H9 (cell line): ENCODE measurements around the gene ECSCR. TPM values are rescaled to one million over a fixed set of nuclear protein-coding genes. Genes with fewer than 3 reads are reported as not detected.

Experiments
- DNase-seq: peaks from one replicate; pipeline ENCODE4 v3.0.0-alpha.2; 2017
- H2AFZ ChIP-seq: one replicate; pipeline ENCODE4 v1.6.1; 2013; ENCODE audit warnings: mild to moderate bottlenecking, low read length, control low read depth, moderate library complexity
- H2AK5ac ChIP-seq: 2 replicates; pipeline ENCODE4 v1.6.1; 2013; ENCODE audit warnings: low read length, control low read depth, mixed read lengths; ENCODE audit not compliant: insufficient read length
- H2BK120ac ChIP-seq: one replicate; pipeline ENCODE4 v1.6.1; 2013; ENCODE audit warnings: low read depth, mild to moderate bottlenecking, low read length, control low read depth, inconsistent platforms; ENCODE audit not compliant: poor library complexity, severe bottlenecking
- H2BK12ac ChIP-seq: 2 replicates; pipeline ENCODE4 v1.6.1; 2013; ENCODE audit warnings: low read length, control low read depth, mixed read lengths, low read depth; ENCODE audit not compliant: insufficient read length
- H2BK15ac ChIP-seq: 2 replicates; pipeline ENCODE4 v1.6.1; 2013; ENCODE audit warnings: low read depth, low read length, control low read depth
- H2BK20ac ChIP-seq: one replicate; pipeline ENCODE4 v1.6.1; 2013; ENCODE audit warnings: low read depth, mild to moderate bottlenecking, low read length, control low read depth, inconsistent platforms; ENCODE audit not compliant: poor library complexity, severe bottlenecking
- H2BK5ac ChIP-seq: 2 replicates; pipeline ENCODE4 v1.6.1; 2013; ENCODE audit warnings: low read length, control low read depth, mixed read lengths; ENCODE audit not compliant: insufficient read length
- H3K14ac ChIP-seq: 2 replicates; pipeline ENCODE4 v1.6.1; 2013; ENCODE audit warnings: low read length, control low read depth; ENCODE audit not compliant: insufficient read depth
- H3K18ac ChIP-seq: 2 replicates; pipeline ENCODE4 v1.6.1; 2013; ENCODE audit warnings: low read depth, mild to moderate bottlenecking, mixed read lengths, low read length, control low read depth; ENCODE audit not compliant: insufficient read length
- H3K23ac ChIP-seq: 2 replicates; pipeline ENCODE4 v1.6.1; 2013; ENCODE audit warnings: low read length, control low read depth, mixed read lengths, low read depth; ENCODE audit not compliant: insufficient read length
- H3K23me2 ChIP-seq: 2 replicates; pipeline ENCODE4 v1.6.1; 2013; ENCODE audit warnings: low read depth, mild to moderate bottlenecking, mixed read lengths, low read length, control low read depth; ENCODE audit not compliant: insufficient read length, poor library complexity, severe bottlenecking
- H3K27ac ChIP-seq: 2 replicates; pipeline ENCODE4 v1.5.1; 2013; ENCODE audit warnings: low read length, control low read depth, mixed read lengths, low read depth; ENCODE audit not compliant: insufficient read length
- H3K27me3 ChIP-seq: 2 replicates; pipeline ENCODE4 v1.6.1; 2013; ENCODE audit warnings: low read length, control low read depth, inconsistent platforms; ENCODE audit not compliant: insufficient read depth
- H3K4ac ChIP-seq: 2 replicates; pipeline ENCODE4 v1.6.1; 2013; ENCODE audit warnings: low read depth, mild to moderate bottlenecking, control low read depth, inconsistent platforms, low read length, moderate library complexity
- H3K4me1 ChIP-seq: 2 replicates; pipeline ENCODE4 v1.6.1; 2013; ENCODE audit warnings: low read length, control low read depth, inconsistent platforms; ENCODE audit not compliant: insufficient read depth
- H3K4me2 ChIP-seq: 2 replicates; pipeline ENCODE4 v1.6.1; 2013; ENCODE audit warnings: low read length, control low read depth, mixed read lengths; ENCODE audit not compliant: insufficient read length, insufficient read depth
- H3K56ac ChIP-seq: 2 replicates; pipeline ENCODE4 v1.6.1; 2013; ENCODE audit warnings: low read depth, mild to moderate bottlenecking, mixed read lengths, low read length, control low read depth; ENCODE audit not compliant: insufficient read length
- H3K79me1 ChIP-seq: 2 replicates; pipeline ENCODE4 v1.6.1; 2013; ENCODE audit warnings: low read depth, mild to moderate bottlenecking, moderate library complexity, low read length, control low read depth, inconsistent platforms; ENCODE audit not compliant: insufficient read depth, poor library complexity, severe bottlenecking
- H3K79me2 ChIP-seq: 2 replicates; pipeline ENCODE4 v1.6.1; 2013; ENCODE audit warnings: low read length, control low read depth, inconsistent platforms; ENCODE audit not compliant: insufficient read depth
- H3K9ac ChIP-seq: 2 replicates; pipeline ENCODE4 v1.6.1; 2013; ENCODE audit warnings: low read length, control low read depth, mixed read lengths; ENCODE audit not compliant: insufficient read length; ENCODE audit errors: extremely low read depth
- H3K9me3 ChIP-seq: one replicate; pipeline ENCODE4 v1.6.1; 2013; ENCODE audit warnings: low read depth, low read length, inconsistent platforms; ENCODE audit not compliant: control insufficient read depth
- H3T11ph ChIP-seq: one replicate; pipeline ENCODE4 v1.6.1; 2013; ENCODE audit warnings: mild to moderate bottlenecking, low read length, control low read depth, inconsistent platforms
- H4K20me1 ChIP-seq: one replicate; pipeline ENCODE4 v1.6.1; 2013; ENCODE audit not compliant: control insufficient read depth, insufficient read length, insufficient read depth
- H4K5ac ChIP-seq: 2 replicates; pipeline ENCODE4 v1.6.1; 2013; ENCODE audit warnings: low read depth, mild to moderate bottlenecking, mixed read lengths, low read length, control low read depth; ENCODE audit not compliant: insufficient read length
- H4K8ac ChIP-seq: replicated peaks from 2 replicates; pipeline ENCODE4 v1.6.1; 2013; ENCODE audit warnings: low read length, control low read depth, mixed read lengths, low read depth; ENCODE audit not compliant: insufficient read length
- H4K91ac ChIP-seq: 2 replicates; pipeline ENCODE4 v1.6.1; 2013; ENCODE audit warnings: low read depth, mild to moderate bottlenecking, moderate library complexity, mixed read lengths, low read length, control low read depth; ENCODE audit not compliant: insufficient read length
- H3K27ac Mint-ChIP-seq, 3 experiments: 2 replicates in 2 of 3; 3 replicates in 1 of 3; pipeline ENCODE4 v1.8.0; 2020 to 2021; ENCODE audit warnings: mixed read lengths in 3 of 3, mild to moderate bottlenecking in 1 of 3, moderate library complexity in 1 of 3
- H3K27me3 Mint-ChIP-seq: 2 replicates; pipeline ENCODE4 v1.8.0; 2021; ENCODE audit warnings: low read depth, mild to moderate bottlenecking, moderate library complexity, mixed read lengths
- H3K36me3 Mint-ChIP-seq, 3 experiments: 2 replicates in 2 of 3; 3 replicates in 1 of 3; pipeline ENCODE4 v1.8.0; 2020 to 2021; ENCODE audit warnings: low read depth in 3 of 3, mixed read lengths in 3 of 3; ENCODE audit not compliant: insufficient read depth in 1 of 3
- H3K4me1 Mint-ChIP-seq, 2 experiments: 2 replicates each; pipeline ENCODE4 v1.8.0; 2020; ENCODE audit warnings: mixed read lengths in 2 of 2
- H3K4me3 Mint-ChIP-seq, 2 experiments: 2 replicates in 1 of 2; 3 replicates in 1 of 2; pipeline ENCODE4 v1.8.0; 2020 to 2021; ENCODE audit warnings: mild to moderate bottlenecking in 2 of 2, mixed read lengths in 2 of 2, moderate library complexity in 1 of 2
- H3K9me3 Mint-ChIP-seq, 2 experiments: 2 replicates in 1 of 2; 3 replicates in 1 of 2; pipeline ENCODE4 v1.8.0; 2020; ENCODE audit warnings: mild to moderate bottlenecking in 2 of 2, mixed read lengths in 2 of 2, moderate library complexity in 1 of 2
- WGBS: extraction: QIAGEN DNeasy Blood & Tissue Kit; methylation state at CpG from one replicate; pipeline ENCODE4 v1.1.7; 2013; ENCODE audit warnings: missing lambda C conversion rate, low lambda C conversion rate, mixed read lengths; ENCODE audit not compliant: insufficient read length; ENCODE audit errors: extremely low coverage; 5-methylcytosine and 5-hydroxymethylcytosine counted together
- total RNA-seq: library from RNA; stranded (reverse); gene quantifications from 2 replicates; pipeline ENCODE4 v1.2.1, GENCODE V29; 2021
- TF ChIP-seq, protein P1 (sequence below): fragments of 200-600 bp; sonication (generic); conservative IDR thresholded peaks from 3 replicates; pipeline ENCODE4 v1.8.0; 2021; ENCODE audit warnings: antibody characterized with exemption, mild to moderate bottlenecking

The ECSCR gene
- total RNA-seq, 1 experiment from 2014 or later, result 1.6 TPM

GRCh38 chr5:139456776-139457175, 5.8 kb downstream of the ECSCR start:
- no peak overlapping the region for H3K14ac ChIP-seq
- H3K27ac ChIP-seq, result no peak overlapping the region
- no peak overlapping the region for H3T11ph ChIP-seq
- H3K18ac ChIP-seq, result no peak overlapping the region
- no peak overlapping the region for H3K4me3 Mint-ChIP-seq
- no peak overlapping the region for H3K23ac ChIP-seq
- H4K5ac ChIP-seq, result no peak overlapping the region
- no peaks in the 10 kb centered on the region for H3K27me3 ChIP-seq
- no peak overlapping the region for H2BK15ac ChIP-seq
- no peaks in the 10 kb centered on the region for H3K23me2 ChIP-seq
- no peak overlapping the region for H2BK12ac ChIP-seq
- TF ChIP-seq, protein P1, sequence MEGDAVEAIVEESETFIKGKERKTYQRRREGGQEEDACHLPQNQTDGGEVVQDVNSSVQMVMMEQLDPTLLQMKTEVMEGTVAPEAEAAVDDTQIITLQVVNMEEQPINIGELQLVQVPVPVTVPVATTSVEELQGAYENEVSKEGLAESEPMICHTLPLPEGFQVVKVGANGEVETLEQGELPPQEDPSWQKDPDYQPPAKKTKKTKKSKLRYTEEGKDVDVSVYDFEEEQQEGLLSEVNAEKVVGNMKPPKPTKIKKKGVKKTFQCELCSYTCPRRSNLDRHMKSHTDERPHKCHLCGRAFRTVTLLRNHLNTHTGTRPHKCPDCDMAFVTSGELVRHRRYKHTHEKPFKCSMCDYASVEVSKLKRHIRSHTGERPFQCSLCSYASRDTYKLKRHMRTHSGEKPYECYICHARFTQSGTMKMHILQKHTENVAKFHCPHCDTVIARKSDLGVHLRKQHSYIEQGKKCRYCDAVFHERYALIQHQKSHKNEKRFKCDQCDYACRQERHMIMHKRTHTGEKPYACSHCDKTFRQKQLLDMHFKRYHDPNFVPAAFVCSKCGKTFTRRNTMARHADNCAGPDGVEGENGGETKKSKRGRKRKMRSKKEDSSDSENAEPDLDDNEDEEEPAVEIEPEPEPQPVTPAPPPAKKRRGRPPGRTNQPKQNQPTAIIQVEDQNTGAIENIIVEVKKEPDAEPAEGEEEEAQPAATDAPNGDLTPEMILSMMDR, result no peak
- H3K56ac ChIP-seq, result no peak overlapping the region
- no peak overlapping the region for H3K4me2 ChIP-seq
- no peak overlapping the region for H2BK120ac ChIP-seq
- H3K79me2 ChIP-seq, result no peaks in the 10 kb centered on the region
- H4K8ac ChIP-seq, result no peak overlapping the region
- no peak for DNase-seq
- no peak overlapping the region for H3K4ac ChIP-seq
- H2BK5ac ChIP-seq, result no peak overlapping the region
- H3K9me3 ChIP-seq, result no peaks in the 10 kb centered on the region
- H3K4me1 ChIP-seq, result peaks cover 9% of the 10 kb centered on the region; the same call in 1 of the 2 replicates
- no peaks in the 10 kb centered on the region for H3K36me3 Mint-ChIP-seq
- no peak overlapping the region for H3K27ac Mint-ChIP-seq
- no peak overlapping the region for H4K91ac ChIP-seq
- H3K27me3 Mint-ChIP-seq, result no peaks in the 10 kb centered on the region; the same call in 1 of the 2 replicates
- no peak overlapping the region for H3K9ac ChIP-seq
- no peak overlapping the region for H2AFZ ChIP-seq
- H3K79me1 ChIP-seq, result no peaks in the 10 kb centered on the region
- H2BK20ac ChIP-seq, result no peak overlapping the region
- no CpG with 5 or more reads among the region's 12 CpGs for WGBS
- H3K9me3 Mint-ChIP-seq, result no peaks in the 10 kb centered on the region; a peak in 1 of 5 replicates
- H2AK5ac ChIP-seq, result no peak overlapping the region
- no peaks in the 10 kb centered on the region for H4K20me1 ChIP-seq
- peaks cover 16 to 18% of the 10 kb centered on the region in 2 experiments for H3K4me1 Mint-ChIP-seq
